DMS153 treated with DMSO at 0.1 percent for 48 hours (cell line): ENCODE measurements around the gene WDR33.

Experiments used
- DNase-seq: peaks from one replicate; lab custom pipeline; 2025; ENCODE audit not compliant: unreplicated experiment; lab: John Stamatoyannopoulos, UW

The WDR33 gene

GRCh38 chr2:127674241-127675209, 136.4 kb downstream of the WDR33 start:
- no peak for DNase-seq

GRCh38 chr2:127673291-127674069, 137.5 kb downstream of the WDR33 start:
- DNase-seq, result no peak

GRCh38 chr2:127672341-127673224, 138.4 kb downstream of the WDR33 start:
- DNase-seq, result no peak

GRCh38 chr2:127671557-127672302, 139.2 kb downstream of the WDR33 start:
- no peak for DNase-seq

GRCh38 chr2:127670957-127671290, 140.0 kb downstream of the WDR33 start:
- DNase-seq, result no peak

GRCh38 chr2:127670055-127670956, 140.7 kb downstream of the WDR33 start:
- no peak for DNase-seq

- no peak for DNase-seq
Observed at GRCh38 chr2:127669056-127669455, 141.9 kb downstream of the WDR33 start.

GRCh38 chr2:127665267-127665893, 145.6 kb downstream of the WDR33 start:
- DNase-seq, result no peak

GRCh38 chr2:127664895-127665225, 146.1 kb downstream of the WDR33 start:
- no peak for DNase-seq

- DNase-seq, result no peak
Observed at GRCh38 chr2:127664065-127664894, 146.7 kb downstream of the WDR33 start.

GRCh38 chr2:127663566-127664064, 147.4 kb downstream of the WDR33 start:
- DNase-seq, result no peak

GRCh38 chr2:127662937-127663565, 147.9 kb downstream of the WDR33 start:
- DNase-seq, result no peak

GRCh38 chr2:127661949-127662510, 148.9 kb downstream of the WDR33 start:
- no peak for DNase-seq

- no peak for DNase-seq
Observed at GRCh38 chr2:127661072-127661649, 149.8 kb downstream of the WDR33 start.

GRCh38 chr2:127660291-127660578, 150.7 kb downstream of the WDR33 start:
- DNase-seq, result no peak

GRCh38 chr2:127659408-127660290, 151.3 kb downstream of the WDR33 start:
- no peak for DNase-seq
